Erythroblast (primary cell): ENCODE data around the gene CDHR3.
A peak's percentile ranks its signal among the peaks of the same experiment; 100 is the strongest.

Source experiments
- DNase-seq, 2 experiments: peaks; one replicate each; lab custom pipeline; 2025; lab: John Stamatoyannopoulos, UW
- GATA1 ChIP-seq: IDR thresholded peaks from 2 replicates; pipeline ENCODE4 v1.6.1; 2011; ENCODE audit warnings: low read depth, mild to moderate bottlenecking, control low read depth, low read length, moderate library complexity
- POLR2A ChIP-seq: IDR thresholded peaks from 2 replicates; pipeline ENCODE4 v1.6.1; 2011; ENCODE audit warnings: mild to moderate bottlenecking, low read length

CDHR3 gene

GRCh38 chr7:106033735-106034134 is 70.7 kb downstream of the CDHR3 start:
- no peak for DNase-seq
- TF ChIP-seq POLR2A (no peak), GATA1 (no peak)

DNA sequence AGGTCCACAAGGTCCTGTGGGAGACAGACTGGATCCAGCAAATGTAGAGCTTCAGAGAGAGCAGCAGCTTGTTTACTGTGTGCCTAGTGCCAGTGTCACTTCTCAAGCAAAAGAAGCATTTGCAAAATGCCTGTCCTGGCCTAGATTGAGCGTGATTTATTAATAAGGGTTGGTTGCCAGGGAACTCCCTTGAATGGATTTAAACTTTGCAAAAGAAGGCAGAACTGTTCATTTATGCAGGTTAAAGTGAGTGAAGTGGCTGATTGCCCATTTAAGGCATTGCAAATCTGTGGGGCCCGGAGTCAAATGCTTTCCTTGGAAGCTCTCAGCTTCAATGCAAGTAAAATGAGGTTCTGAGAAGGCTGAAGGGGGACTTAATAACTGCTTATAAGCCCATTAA is 71.3 kb downstream of the CDHR3 start:
- no peak for DNase-seq
- TF ChIP-seq POLR2A: no peak
- TF ChIP-seq GATA1: no peak

GRCh38 chr7:106035568-106035967 is 72.5 kb downstream of the CDHR3 start:
- TF ChIP-seq GATA1 (no peak), POLR2A (no peak)
- DNase-seq: no peak

DNA sequence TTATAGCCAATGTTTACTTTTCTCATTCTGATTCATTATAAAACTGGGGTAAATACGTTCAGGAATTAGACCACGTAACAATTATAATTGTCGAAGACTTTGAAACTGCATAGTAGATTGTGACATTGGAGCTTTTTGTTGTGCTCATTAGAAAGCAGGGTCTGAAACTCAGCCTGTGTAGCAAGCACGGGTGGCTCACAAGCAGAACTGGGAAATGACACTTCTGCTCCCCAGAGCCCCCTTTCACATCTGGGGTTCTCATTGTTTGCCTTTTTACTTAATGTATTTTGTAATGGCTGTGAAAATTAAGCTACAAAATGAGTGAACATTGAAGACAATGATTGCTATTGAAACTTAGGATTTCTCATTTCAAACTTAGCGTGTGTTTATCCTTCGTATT is 72.9 kb downstream of the CDHR3 start:
- no peak for TF ChIP-seq POLR2A
- TF ChIP-seq GATA1: no peak

GRCh38 chr7:106037489-106038176 is 74.6 kb downstream of the CDHR3 start:
- TF ChIP-seq GATA1: no peak
- DNase-seq: no peak

More for the DNA sequence above, 72.9 kb downstream of the CDHR3 start:
- no peak for DNase-seq

DNA sequence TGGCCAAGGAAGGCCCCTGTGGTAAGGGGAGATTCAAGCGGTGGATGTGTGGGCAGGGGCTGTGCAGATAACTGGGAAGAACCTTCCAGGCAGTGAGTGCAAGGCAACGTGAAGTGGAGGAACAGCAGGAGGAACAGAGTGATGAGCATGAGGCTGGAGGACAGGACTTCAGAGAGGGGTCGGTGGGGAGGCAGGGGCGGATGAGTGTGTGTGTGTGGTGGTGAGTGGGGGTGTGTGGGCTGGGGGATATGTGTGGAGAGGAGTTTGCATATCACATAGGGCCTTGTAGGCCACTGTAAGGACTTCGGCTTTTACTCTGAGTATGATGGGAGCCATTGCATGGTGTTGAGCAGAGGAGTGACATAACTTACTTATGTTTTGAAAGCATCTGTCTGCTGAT is 75.2 kb downstream of the CDHR3 start:
- TF ChIP-seq GATA1: no peak
- no peak for TF ChIP-seq POLR2A
- no peak for DNase-seq

DNA sequence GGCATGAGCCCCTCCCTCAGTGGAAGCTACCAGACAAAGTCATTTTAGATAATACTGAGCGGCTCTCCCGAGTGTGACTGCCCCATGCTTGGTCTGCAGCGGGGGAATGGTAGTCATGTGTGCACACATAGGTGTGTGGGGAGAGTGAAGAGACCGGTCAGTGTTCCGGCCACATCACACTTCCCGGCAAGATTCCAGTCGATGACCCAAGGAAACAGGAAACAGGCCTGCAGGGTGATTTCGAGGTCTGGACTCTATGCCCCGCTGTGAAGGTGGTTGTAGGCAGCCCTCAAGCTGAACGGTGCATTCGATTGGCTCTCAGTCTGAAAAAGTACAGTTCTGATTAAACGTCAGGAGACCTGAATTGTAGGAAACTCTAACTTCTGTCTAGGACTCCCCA is 75.9 kb downstream of the CDHR3 start:
- DNase-seq: no peak
- no peak for TF ChIP-seq GATA1
- TF ChIP-seq POLR2A: no peak

DNA sequence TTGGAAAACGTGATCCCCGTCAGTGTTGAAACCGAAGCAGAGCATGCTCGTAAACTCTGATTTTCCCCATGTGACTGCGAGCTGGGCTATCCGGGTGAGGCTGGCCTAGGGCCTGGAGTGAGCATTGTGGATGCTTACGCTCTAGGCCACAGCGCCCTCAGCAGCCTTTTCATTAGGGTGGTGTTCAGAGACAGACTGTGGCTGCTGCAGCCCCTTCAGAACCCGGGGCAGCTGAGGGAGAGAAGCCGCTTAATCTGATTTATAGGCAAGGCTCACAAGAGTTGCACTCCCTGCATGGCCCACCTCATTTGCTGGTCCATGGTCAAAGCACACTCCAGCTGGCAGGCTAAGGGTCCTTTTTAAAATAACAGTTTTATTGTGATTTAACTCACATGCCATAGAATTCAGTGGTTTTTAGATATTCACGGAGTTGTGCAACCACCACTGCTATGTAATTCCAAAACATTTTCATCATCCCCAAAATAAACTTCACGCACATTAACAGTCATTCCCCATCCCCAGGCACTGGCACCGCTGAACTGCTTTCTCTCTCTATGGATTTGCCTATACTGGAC is 76.5 kb downstream of the CDHR3 start:
- no peak for DNase-seq
- TF ChIP-seq POLR2A: no peak
- TF ChIP-seq GATA1: no peak

- TF ChIP-seq POLR2A: no peak
- TF ChIP-seq GATA1: no peak
- peak; percentile 69 to 71 for DNase-seq
Observed at GRCh38 chr7:106041140-106041717, 78.2 kb downstream of the CDHR3 start.

DNA sequence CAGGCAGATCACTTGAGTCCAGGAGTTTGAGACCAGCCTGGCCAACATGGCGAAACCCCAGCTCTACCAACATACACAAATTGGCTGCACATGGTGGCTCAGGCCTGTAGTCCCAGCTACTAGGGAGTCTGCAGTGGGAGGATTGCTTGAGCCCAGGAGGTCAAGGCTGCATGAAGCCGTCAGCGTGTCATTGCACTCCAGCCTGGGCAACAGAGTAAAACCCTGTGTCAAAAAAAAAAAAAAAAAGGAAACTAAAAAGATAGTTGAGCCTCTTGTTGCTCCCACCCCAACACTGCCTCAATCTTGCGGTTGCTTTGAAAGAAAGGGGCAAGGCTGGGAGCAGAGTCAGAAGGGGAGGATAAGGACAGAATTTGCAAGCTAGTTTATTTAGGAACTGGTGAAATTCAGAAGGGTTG is 79.1 kb downstream of the CDHR3 start:
- DNase-seq: no peak
- TF ChIP-seq GATA1 (no peak), POLR2A (no peak)

DNA sequence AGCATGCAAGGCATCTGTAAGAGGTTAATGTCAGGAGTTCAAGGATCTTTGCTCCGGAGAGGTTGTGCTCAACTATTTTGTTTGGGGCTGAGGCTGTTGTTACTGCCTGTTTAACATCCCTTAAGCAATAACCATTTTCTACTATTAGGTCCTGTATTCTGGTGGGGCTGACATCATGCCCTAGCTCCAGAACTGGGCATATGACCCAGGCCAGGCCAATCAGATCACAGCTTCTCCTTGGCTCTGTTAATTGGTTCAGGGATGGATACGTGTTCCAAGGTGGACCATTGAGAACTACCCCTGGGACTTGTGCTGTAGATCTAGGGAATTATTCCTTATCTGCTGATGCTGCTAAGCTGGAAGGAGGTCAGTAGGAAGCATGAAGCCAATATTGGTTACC is 82.1 kb downstream of the CDHR3 start:
- no peak for DNase-seq
- TF ChIP-seq GATA1 (no peak), POLR2A (no peak)

DNA sequence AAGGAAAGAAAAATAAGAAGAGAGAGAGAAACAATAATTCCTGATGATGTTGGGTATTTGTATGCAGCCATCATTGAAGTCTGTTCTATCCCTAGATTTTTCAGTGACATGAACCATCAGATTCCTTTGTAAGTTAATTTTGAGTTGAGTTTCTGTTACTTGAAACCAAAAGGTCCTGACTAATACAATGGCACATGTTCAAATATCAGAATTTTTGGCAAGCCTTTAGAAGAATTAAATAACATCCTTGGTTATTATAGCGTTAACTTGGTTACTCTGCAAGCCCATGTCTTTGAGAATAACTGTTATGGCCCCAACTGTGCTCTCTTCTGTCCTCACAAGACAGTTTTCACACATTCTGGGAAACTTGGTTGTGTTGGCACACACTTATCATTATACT is 82.5 kb downstream of the CDHR3 start:
- DNase-seq: no peak
- TF ChIP-seq POLR2A: no peak
- no peak for TF ChIP-seq GATA1

GRCh38 chr7:106047184-106047583 is 84.1 kb downstream of the CDHR3 start:
- TF ChIP-seq GATA1 (no peak), POLR2A (no peak)
- DNase-seq: no peak

DNA sequence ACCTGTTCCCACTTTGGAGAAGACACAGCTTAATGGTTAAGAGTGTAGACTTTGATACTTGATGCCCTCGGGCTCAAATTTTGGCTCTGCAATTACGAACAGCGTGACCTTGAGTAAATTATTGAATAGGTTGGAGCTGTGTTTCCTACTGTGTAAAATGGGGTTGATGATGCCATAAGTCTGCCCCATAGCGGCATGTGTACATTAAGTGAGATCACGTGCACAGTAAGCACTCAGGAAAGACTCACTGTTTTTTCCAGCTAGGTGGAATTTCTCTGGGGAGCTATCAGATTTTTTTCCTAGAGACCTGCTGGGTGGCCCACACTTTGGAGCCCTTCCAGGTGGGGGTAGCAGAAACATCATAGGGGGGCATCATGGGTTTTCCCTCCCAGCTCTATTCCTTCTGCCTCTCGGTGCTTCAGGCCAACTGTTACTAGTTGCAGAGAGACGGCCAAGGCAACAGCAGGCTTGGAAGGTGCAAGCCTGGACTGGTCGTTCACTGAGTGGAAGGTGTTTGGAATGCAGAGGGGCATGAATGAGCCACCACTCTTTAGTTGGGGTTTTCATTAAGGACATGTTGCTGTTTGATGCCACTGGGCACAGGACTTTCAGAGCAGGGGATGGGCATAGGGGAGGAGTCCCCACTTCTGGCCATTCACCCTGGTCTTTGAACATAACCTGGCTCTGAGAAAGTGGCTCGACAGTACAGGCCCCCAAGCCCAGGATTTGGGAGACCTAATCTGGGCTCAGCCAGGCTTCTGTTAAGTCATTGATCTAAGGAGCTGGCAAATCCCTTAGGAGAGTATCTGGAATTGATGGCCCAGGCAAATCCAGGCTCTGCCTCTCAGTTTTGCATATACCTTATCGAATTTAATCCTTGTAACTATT is 85.0 kb downstream of the CDHR3 start:
- DNase-seq: no peak
- TF ChIP-seq POLR2A (no peak), GATA1 (no peak)
